Hepatocyte (in vitro differentiated cells): ENCODE results near the gene BCL10. TPM values are rescaled to one million over a fixed set of nuclear protein-coding genes. Genes with fewer than 3 reads are reported as not detected.

Experiments
- DNase-seq: peaks from one replicate; pipeline ENCODE4 v3.0.0-alpha.2; 2016; ENCODE audit warnings: low spot score
- H2AFZ ChIP-seq: fragments of 200-600 bp; sonication (generic); 2 replicates; pipeline ENCODE4 v1.6.0; 2016; ENCODE audit warnings: antibody characterized with exemption, mild to moderate bottlenecking
- H3K27ac ChIP-seq: fragments of 200-600 bp; sonication (generic); 2 replicates; pipeline ENCODE4 v1.5.1; 2016; ENCODE audit warnings: mild to moderate bottlenecking
- H3K27me3 ChIP-seq: fragments of 200-600 bp; sonication (generic); 2 replicates; pipeline ENCODE4 v1.6.1; 2016
- H3K36me3 ChIP-seq: fragments of 200-600 bp; sonication (generic); replicated peaks from 2 replicates; pipeline ENCODE4 v1.5.1; 2016; ENCODE audit warnings: low read depth; ENCODE audit not compliant: insufficient read depth
- H3K4me1 ChIP-seq: fragments of 200-600 bp; sonication (generic); 2 replicates; pipeline ENCODE4 v1.5.1; 2016; ENCODE audit warnings: mild to moderate bottlenecking, moderate library complexity; ENCODE audit not compliant: insufficient read depth
- H3K4me2 ChIP-seq: fragments of 200-600 bp; sonication (generic); 2 replicates; pipeline ENCODE4 v1.6.0; 2016
- H3K4me3 ChIP-seq: fragments of 200-600 bp; sonication (generic); 2 replicates; pipeline ENCODE4 v1.5.1; 2016; ENCODE audit warnings: mild to moderate bottlenecking
- H3K79me2 ChIP-seq: fragments of 200-600 bp; sonication (generic); 2 replicates; pipeline ENCODE4 v1.6.0; 2017; ENCODE audit warnings: mild to moderate bottlenecking
- H3K9me2 ChIP-seq: fragments of 200-600 bp; sonication (generic); replicated peaks from 2 replicates; pipeline ENCODE4 v1.6.0; 2017; ENCODE audit warnings: mild to moderate bottlenecking; ENCODE audit not compliant: insufficient read depth
- H3K9me3 ChIP-seq: fragments of 200-600 bp; sonication (generic); 2 replicates; pipeline ENCODE4 v1.5.1; 2016; ENCODE audit warnings: low read depth, mild to moderate bottlenecking
- H4K20me1 ChIP-seq: fragments of 200-600 bp; sonication (generic); 2 replicates; pipeline ENCODE4 v1.6.0; 2016; ENCODE audit warnings: mild to moderate bottlenecking; ENCODE audit not compliant: insufficient read depth, poor library complexity, severe bottlenecking
- EZH2 ChIP-seq: fragments of 200-600 bp; sonication (generic); IDR thresholded peaks from 2 replicates; pipeline ENCODE4 v1.6.1; 2016; ENCODE audit warnings: antibody characterized with exemption, mild to moderate bottlenecking, borderline replicate concordance
- EZH2phosphoT487 ChIP-seq: fragments of 200-600 bp; sonication (generic); IDR thresholded peaks from one replicate; pipeline ENCODE4 v1.6.1; 2018; ENCODE audit warnings: antibody characterized with exemption, mild to moderate bottlenecking, low read depth, moderate library complexity; ENCODE audit not compliant: unreplicated experiment, severe bottlenecking
- WGBS: methylation state at CpG from one replicate; pipeline ENCODE4 v1.1.6; 2016; ENCODE audit warnings: low lambda C conversion rate; ENCODE audit errors: missing lambda C conversion rate; 5-methylcytosine and 5-hydroxymethylcytosine counted together
- polyA plus RNA-seq: library from polyadenylated mRNA; unstranded; fragments of >200 nt; fragmentation: Nextera tagmentation; extraction: Ambion mirVana; gene quantifications from 2 replicates; pipeline ENCODE4 v1.2.1, GENCODE V29; 2016
- total RNA-seq: library from RNA; depleted of rRNA; stranded (reverse); fragments of >200 nt; gene quantifications from 2 replicates; pipeline ENCODE4 v1.2.3, GENCODE V29; 2014
- TF ChIP-seq, protein P1 (sequence below): fragments of 200-600 bp; sonication (generic); IDR thresholded peaks from 2 replicates; pipeline ENCODE4 v1.5.1; 2016; ENCODE audit warnings: antibody characterized with exemption, mild to moderate bottlenecking; ENCODE audit not compliant: poor library complexity

BCL10 gene
- total and polyA plus RNA-seq, 2 experiments from 2014 or later, result 25.9 to 33.5 TPM

DNA sequence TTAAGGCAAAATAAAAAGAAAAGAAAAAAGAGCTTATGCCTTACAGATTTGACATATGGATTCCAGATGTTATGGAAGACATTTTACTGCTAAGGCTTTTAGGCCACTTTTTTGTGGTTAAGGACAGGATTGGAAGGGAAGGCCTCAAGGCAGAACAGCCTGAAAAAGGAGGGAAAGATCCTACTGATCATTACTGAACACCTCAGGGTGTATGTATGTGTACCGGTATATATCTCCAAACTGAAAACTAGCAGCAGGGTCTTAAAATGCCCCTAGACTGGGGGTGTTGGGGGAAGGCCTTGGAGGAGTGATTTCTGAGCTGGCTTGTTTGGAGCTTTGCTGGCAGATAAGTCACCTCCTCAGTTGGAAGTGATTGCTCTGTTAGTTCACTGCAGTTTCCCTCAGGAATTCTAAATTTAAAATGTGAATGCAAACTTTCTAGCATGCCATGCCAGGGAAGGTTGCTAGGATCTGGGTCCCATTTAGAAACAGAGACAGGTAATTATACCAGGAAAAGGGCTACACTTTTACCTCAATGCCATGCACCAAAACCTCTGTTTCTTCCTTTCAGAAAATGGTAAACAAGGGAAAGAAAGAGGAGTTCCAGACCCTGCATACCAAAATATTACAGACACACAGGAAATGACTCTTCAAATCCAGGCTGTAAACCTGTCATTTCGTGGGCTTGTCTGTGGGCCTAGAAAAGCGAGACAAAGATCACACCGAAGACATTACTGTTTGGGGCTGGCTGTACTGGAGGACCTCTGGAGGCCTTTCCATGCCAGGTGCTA, 32.0 kb downstream of the BCL10 start:
- Histone ChIP-seq H3K36me3 (no peaks in the 10 kb centered on the region), H3K4me3 (no peak overlapping the region), H3K4me1 (peaks cover 28% of the 10 kb centered on the region), H3K4me2 (peak overlapping the region; percentile 17), H2AFZ (peak overlapping the region; percentile 14), H3K9me3 (no peaks in the 10 kb centered on the region), H3K27ac (peak overlapping the region; percentile 90), H4K20me1 (no peaks in the 10 kb centered on the region), H3K27me3 (no peaks in the 10 kb centered on the region), H3K79me2 (no peaks in the 10 kb centered on the region), H3K9me2 (no peaks in the 10 kb centered on the region)
- WGBS, result 28% methylated on average over 4 of the region's 4 CpGs
- DNase-seq, result peak; percentile 30
- TF ChIP-seq EZH2 (no peak), EZH2phosphoT487 (no peak)
- TF ChIP-seq, protein P1, sequence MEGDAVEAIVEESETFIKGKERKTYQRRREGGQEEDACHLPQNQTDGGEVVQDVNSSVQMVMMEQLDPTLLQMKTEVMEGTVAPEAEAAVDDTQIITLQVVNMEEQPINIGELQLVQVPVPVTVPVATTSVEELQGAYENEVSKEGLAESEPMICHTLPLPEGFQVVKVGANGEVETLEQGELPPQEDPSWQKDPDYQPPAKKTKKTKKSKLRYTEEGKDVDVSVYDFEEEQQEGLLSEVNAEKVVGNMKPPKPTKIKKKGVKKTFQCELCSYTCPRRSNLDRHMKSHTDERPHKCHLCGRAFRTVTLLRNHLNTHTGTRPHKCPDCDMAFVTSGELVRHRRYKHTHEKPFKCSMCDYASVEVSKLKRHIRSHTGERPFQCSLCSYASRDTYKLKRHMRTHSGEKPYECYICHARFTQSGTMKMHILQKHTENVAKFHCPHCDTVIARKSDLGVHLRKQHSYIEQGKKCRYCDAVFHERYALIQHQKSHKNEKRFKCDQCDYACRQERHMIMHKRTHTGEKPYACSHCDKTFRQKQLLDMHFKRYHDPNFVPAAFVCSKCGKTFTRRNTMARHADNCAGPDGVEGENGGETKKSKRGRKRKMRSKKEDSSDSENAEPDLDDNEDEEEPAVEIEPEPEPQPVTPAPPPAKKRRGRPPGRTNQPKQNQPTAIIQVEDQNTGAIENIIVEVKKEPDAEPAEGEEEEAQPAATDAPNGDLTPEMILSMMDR, result no peak

- Histone ChIP-seq H3K27ac (peak overlapping the region; percentile 90), H3K4me2 (no peak overlapping the region), H3K79me2 (no peaks in the 10 kb centered on the region), H3K4me1 (peaks cover 28% of the 10 kb centered on the region), H3K36me3 (no peaks in the 10 kb centered on the region), H2AFZ (no peak overlapping the region), H3K9me2 (no peaks in the 10 kb centered on the region), H4K20me1 (no peaks in the 10 kb centered on the region), H3K4me3 (no peak overlapping the region), H3K27me3 (no peaks in the 10 kb centered on the region), H3K9me3 (no peaks in the 10 kb centered on the region)
- DNase-seq, result no peak
- TF ChIP-seq EZH2 (no peak), EZH2phosphoT487 (no peak)
- TF ChIP-seq, protein P1, result no peak
These were observed 33.1 kb downstream of the BCL10 start for GRCh38 chr1:85243372-85243771.

- peak overlapping the region; percentile 22 for H2AFZ ChIP-seq
- no peaks in the 10 kb centered on the region for H3K9me3 ChIP-seq
- H3K36me3 ChIP-seq, result no peaks in the 10 kb centered on the region
- DNase-seq, result no peak
- H3K4me3 ChIP-seq, result no peak overlapping the region
- H3K79me2 ChIP-seq, result no peaks in the 10 kb centered on the region
- H3K27ac ChIP-seq, result peak overlapping the region; percentile 3
- H4K20me1 ChIP-seq, result no peaks in the 10 kb centered on the region
- H3K4me1 ChIP-seq, result peaks cover 28% of the 10 kb centered on the region
- 34% methylated on average over 1 of the region's 1 CpG for WGBS
- H3K27me3 ChIP-seq, result no peaks in the 10 kb centered on the region
- TF ChIP-seq, protein P1, result no peak
- TF ChIP-seq EZH2phosphoT487 (no peak), EZH2 (no peak)
- no peak overlapping the region for H3K4me2 ChIP-seq
- no peaks in the 10 kb centered on the region for H3K9me2 ChIP-seq
These were observed 35.8 kb downstream of the BCL10 start for GRCh38 chr1:85240643-85241042.
